ENCODE measurements around the gene NAPB. TPM values are rescaled to one million over a fixed set of nuclear protein-coding genes. Genes with fewer than 3 reads are reported as not detected.

NAPB gene
- total RNA-seq, 1 donor from 2014 or later, result 74.1 TPM

- no peak for DNase-seq
- H3K36me3 Mint-ChIP-seq (ENCODE audit: unreplicated experiment), result no peaks in the 10 kb centered on the region
- H3K27me3 Mint-ChIP-seq (ENCODE audit: unreplicated experiment), result peaks cover 8% of the 10 kb centered on the region
- no peaks in the 10 kb centered on the region for H3K4me1 Mint-ChIP-seq (ENCODE audit: low read depth, unreplicated experiment)
- peaks cover 1% of the 10 kb centered on the region for H3K9me3 Mint-ChIP-seq (ENCODE audit: unreplicated experiment)
- no peak overlapping the region for H3K27ac Mint-ChIP-seq (ENCODE audit: unreplicated experiment)
- TF ChIP-seq CTCF (IDR thresholded peaks at IDR 0.05; ENCODE audit: partially characterized antibody, unreplicated experiment), result no peak
- H3K4me3 Mint-ChIP-seq (ENCODE audit: unreplicated experiment), result no peak overlapping the region
These were observed 88.8 kb downstream of the NAPB start for GRCh38 chr20:23332467-23332866.

- Mint-ChIP-seq H3K36me3 (ENCODE audit: unreplicated experiment) (no peaks in the 10 kb centered on the region), H3K27ac (ENCODE audit: unreplicated experiment) (no peak overlapping the region), H3K4me1 (ENCODE audit: low read depth, unreplicated experiment) (no peaks in the 10 kb centered on the region), H3K4me3 (ENCODE audit: unreplicated experiment) (no peak overlapping the region), H3K9me3 (ENCODE audit: unreplicated experiment) (peaks cover 1% of the 10 kb centered on the region), H3K27me3 (ENCODE audit: unreplicated experiment) (peaks cover 8% of the 10 kb centered on the region)
- no peak for TF ChIP-seq CTCF (IDR thresholded peaks at IDR 0.05; ENCODE audit: partially characterized antibody, unreplicated experiment)
- no peak for DNase-seq
These were observed 89.6 kb downstream of the NAPB start for GRCh38 chr20:23331450-23332350.

DNA sequence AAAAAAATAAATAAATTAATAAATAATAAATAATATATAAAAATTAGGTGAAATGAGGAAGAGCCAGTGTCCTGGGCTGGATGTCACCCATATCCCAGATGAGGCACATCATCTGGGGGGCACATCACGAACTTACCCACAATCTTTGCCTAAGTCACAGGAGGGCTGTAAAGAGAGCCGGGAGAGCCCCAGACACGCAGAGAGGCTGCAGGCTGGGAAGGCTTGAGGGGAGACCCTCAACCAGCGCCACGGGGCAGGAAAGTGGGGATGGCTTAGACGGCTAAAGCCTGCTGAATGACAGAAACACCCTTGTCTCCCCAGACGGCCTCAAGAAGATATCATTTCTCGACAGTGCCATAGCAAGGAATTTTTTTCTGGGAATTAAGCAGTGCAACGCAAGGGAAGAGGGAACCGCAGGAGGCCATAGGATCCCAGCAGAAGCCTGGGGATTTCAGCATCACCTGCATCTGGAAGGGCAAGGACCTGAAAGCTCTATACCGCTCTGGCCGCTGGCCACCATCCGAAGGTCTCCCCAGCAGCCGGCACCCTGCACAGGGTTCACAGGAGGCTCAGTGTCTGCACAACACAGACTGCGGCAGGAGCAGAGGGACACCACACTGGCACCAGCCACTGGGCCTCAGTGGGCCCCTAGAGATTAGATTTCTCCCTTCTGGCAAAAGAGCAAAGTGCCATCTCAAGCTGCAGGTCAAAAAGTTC, 93.5 kb downstream of the NAPB start:
- no peak overlapping the region for H3K4me3 Mint-ChIP-seq (ENCODE audit: unreplicated experiment)
- no peak overlapping the region for H3K27ac Mint-ChIP-seq (ENCODE audit: unreplicated experiment)
- H3K4me1 Mint-ChIP-seq (ENCODE audit: low read depth, unreplicated experiment), result no peaks in the 10 kb centered on the region
- no peak for TF ChIP-seq CTCF (IDR thresholded peaks at IDR 0.05; ENCODE audit: partially characterized antibody, unreplicated experiment)
- H3K27me3 Mint-ChIP-seq (ENCODE audit: unreplicated experiment), result peaks cover 4% of the 10 kb centered on the region
- H3K9me3 Mint-ChIP-seq (ENCODE audit: unreplicated experiment), result no peaks in the 10 kb centered on the region
- DNase-seq, result no peak
- no peaks in the 10 kb centered on the region for H3K36me3 Mint-ChIP-seq (ENCODE audit: unreplicated experiment)

GRCh38 chr20:23326774-23327173, 94.5 kb downstream of the NAPB start:
- Mint-ChIP-seq H3K27ac (ENCODE audit: unreplicated experiment) (no peak overlapping the region), H3K9me3 (ENCODE audit: unreplicated experiment) (no peaks in the 10 kb centered on the region), H3K4me1 (ENCODE audit: low read depth, unreplicated experiment) (no peaks in the 10 kb centered on the region), H3K4me3 (ENCODE audit: unreplicated experiment) (no peak overlapping the region), H3K36me3 (ENCODE audit: unreplicated experiment) (no peaks in the 10 kb centered on the region), H3K27me3 (ENCODE audit: unreplicated experiment) (peaks cover 4% of the 10 kb centered on the region)
- no peak for TF ChIP-seq CTCF (IDR thresholded peaks at IDR 0.05; ENCODE audit: partially characterized antibody, unreplicated experiment)
- DNase-seq, result no peak

DNA sequence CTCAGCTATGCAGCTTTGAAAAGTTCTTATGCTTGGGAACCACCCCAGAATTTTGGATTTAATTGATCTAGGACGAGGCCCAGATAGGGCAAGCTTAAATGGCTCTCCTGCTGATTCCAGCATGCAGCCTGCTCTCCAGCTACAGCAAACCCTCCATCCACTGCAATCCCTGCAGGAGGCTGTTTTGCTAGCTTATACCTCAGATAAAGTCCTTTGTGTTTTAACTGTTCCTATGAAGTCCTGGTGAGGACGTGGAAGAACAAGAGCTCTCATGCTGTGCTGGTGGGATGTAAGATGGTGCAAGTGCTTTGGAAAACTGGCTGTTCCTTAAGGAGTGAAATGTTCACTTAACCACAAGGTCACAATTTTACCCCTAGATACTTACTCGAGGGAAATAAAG, 96.2 kb downstream of the NAPB start:
- no peak overlapping the region for H3K4me3 Mint-ChIP-seq (ENCODE audit: unreplicated experiment)
- H3K9me3 Mint-ChIP-seq (ENCODE audit: unreplicated experiment), result no peaks in the 10 kb centered on the region
- H3K27me3 Mint-ChIP-seq (ENCODE audit: unreplicated experiment), result peaks cover 4% of the 10 kb centered on the region
- TF ChIP-seq CTCF (IDR thresholded peaks at IDR 0.05; ENCODE audit: partially characterized antibody, unreplicated experiment), result no peak
- no peak for DNase-seq
- no peaks in the 10 kb centered on the region for H3K36me3 Mint-ChIP-seq (ENCODE audit: unreplicated experiment)
- no peaks in the 10 kb centered on the region for H3K4me1 Mint-ChIP-seq (ENCODE audit: low read depth, unreplicated experiment)
- H3K27ac Mint-ChIP-seq (ENCODE audit: unreplicated experiment), result no peak overlapping the region

Measured in glutamatergic neuron (in vitro differentiated cells).